Omental fat pad (tissue), 4 donors: ENCODE results near the gene HIGD1B. TPM values are rescaled to one million over a fixed set of nuclear protein-coding genes. Genes with fewer than 3 reads are reported as not detected.

ENCODE experiments used
- ATAC-seq: fragments of 150-250 bp; one replicate; pipeline ENCODE4 v1.9.1; 2016; ENCODE audit warnings: mild to moderate bottlenecking, moderate library complexity; ENCODE audit not compliant: low FRiP score
- DNase-seq: peaks from one replicate; pipeline ENCODE4 v3.0.0-alpha.2; 2019; ENCODE audit warnings: low spot score
- small RNA-seq: library from RNA; depleted of rRNA; stranded (forward); fragments of <200 nt; gene quantifications from one replicate; pipeline ENCODE3, GENCODE V24; 2016
- total RNA-seq, 4 donors: library from RNA; depleted of rRNA; stranded (reverse); fragments of >200 nt; gene quantifications; one replicate each; pipeline ENCODE4 v1.1.0, GENCODE V29; 2016
- TF ChIP-seq, protein P1 (sequence below), 3 donors: fragments of 450-650 bp; IDR thresholded peaks; one replicate each; pipeline ENCODE4 v1.5.1; 2016 to 2017; ENCODE audit warnings: antibody characterized with exemption in 3 of 3, mild to moderate bottlenecking in 3 of 3, moderate library complexity in 2 of 3

HIGD1B gene
- total RNA-seq, 4 donors from 2014 or later, result 2.1 to 17.8 (median 3.0) TPM

DNA sequence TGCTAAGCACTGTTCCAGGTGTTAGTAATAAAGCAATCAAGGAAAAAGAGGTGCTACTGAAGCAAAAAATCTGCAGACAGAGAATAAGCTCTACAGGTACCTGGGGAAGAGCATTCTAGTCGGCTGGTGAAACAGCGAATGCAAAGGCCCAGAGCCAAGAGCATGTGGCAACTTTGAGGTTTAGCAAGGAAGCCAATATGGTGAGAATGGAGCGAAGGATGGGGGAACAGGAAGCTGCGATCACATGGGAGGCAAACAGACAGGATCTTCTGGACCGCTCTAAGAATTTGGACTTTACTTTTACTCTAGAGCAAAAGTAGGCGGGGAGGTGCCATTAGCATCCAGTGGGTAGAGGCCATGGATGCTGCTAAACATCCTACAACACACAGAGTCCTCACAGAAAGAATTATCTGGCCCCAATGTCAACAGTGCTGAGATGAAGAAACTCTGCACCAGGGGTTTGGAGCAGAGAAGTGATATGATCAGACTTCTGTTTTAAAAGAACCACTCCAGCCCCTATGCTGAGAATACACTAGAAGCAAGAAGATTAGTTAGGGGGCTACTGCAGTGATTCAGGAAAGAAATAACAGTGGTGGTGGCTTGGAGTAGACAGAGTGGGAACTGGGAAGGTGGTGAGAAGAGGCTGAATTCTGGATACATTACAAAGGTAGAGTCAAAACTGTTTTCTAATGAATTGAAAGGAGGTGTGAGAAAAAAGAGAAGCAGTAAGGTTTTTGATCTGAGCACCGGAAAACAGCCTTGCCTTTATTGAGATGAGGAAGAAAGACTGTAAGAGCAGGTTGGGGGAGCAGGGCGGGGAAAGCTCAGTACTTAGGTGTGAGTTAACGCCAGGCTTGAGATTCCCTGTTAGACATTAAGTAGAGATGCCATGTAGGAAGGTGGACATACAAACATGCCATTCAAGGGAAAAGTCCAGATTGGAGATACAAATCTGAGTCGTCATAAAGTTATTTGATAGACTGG is 40.6 kb downstream of the HIGD1B start:
- no peak for DNase-seq
- no peak for ATAC-seq
- TF ChIP-seq, protein P1, sequence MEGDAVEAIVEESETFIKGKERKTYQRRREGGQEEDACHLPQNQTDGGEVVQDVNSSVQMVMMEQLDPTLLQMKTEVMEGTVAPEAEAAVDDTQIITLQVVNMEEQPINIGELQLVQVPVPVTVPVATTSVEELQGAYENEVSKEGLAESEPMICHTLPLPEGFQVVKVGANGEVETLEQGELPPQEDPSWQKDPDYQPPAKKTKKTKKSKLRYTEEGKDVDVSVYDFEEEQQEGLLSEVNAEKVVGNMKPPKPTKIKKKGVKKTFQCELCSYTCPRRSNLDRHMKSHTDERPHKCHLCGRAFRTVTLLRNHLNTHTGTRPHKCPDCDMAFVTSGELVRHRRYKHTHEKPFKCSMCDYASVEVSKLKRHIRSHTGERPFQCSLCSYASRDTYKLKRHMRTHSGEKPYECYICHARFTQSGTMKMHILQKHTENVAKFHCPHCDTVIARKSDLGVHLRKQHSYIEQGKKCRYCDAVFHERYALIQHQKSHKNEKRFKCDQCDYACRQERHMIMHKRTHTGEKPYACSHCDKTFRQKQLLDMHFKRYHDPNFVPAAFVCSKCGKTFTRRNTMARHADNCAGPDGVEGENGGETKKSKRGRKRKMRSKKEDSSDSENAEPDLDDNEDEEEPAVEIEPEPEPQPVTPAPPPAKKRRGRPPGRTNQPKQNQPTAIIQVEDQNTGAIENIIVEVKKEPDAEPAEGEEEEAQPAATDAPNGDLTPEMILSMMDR (IDR thresholded peaks at IDR 0.05), result no peak

DNA sequence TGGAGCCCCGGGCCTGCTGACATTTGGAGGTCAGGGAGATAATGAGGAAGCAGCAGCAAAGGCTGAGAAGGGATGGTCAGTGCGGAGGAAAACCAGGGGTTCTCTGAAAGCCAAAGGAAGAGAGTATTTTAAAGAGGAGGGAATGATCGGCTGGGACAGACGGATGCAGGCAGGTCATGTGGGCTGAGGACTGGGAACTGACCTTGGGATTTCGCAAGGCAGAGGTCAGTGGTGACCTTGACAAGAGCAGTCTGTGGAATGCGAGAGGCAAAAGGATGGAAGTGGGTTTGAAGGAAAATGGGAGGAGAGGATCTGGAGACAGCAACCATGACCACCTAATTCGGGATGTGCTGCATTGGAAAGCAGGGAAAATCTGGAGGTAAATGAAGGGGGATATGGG is 41.3 kb downstream of the HIGD1B start:
- ATAC-seq, result no peak
- DNase-seq, result no peak
- TF ChIP-seq, protein P1 (IDR thresholded peaks at IDR 0.05), result no peak

DNA sequence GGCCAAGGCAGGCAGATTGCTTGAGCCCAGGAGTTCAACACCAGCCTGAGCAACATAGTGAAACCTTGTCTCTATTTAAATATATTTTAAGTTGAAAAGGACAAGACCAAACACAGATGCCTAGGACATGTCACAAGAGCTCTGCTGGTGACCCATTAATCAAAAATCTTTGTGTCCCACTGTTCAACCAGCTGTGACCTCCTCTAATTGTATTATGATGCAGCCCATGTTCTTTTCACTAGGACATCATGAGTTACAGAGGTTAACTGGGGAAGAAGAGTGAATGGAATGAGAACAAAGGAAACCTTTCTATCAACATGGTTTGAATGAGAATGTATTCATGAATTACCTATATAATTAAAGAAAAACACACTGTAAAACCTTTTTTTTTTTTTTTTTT is 44.6 kb downstream of the HIGD1B start:
- ATAC-seq (no peak), DNase-seq (no peak)
- TF ChIP-seq, protein P1 (IDR thresholded peaks at IDR 0.05), result no peak

DNA sequence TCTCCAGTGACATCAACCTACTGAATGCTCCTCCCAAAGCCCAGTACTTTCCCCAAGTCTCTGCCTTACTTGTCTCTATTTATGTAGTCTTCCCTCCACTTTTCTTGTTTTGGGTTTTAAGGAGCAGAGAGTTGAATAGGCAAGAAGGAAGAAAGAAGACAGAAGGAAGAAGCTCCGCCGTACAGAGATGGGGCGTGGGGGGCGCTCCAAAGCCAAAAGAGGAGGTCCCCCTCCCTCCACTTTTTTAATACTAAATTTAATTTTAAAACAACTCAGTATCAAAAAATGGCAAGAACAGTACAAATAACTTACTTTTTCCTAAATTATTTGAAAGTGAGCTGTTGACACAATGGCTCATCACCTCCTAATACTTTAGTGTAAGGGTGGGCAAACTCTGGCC is 47.0 kb downstream of the HIGD1B start:
- TF ChIP-seq, protein P1 (IDR thresholded peaks at IDR 0.05), result no peak
- DNase-seq, result no peak
- no peak for ATAC-seq

DNA sequence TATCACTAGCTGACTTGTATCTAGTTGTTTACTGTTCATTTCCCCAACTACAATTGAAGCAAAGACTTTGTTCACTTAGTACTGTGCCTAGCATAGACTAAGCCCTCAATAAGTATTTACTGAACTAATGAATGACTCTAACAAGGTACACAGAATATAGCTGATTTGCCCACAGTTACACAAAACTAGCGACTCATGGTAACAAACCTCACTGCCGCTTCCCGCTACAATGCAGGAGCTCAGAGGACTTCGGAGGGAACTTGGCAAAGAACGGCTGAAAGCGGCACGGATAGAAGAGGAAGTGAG is 51.0 kb downstream of the HIGD1B start:
- DNase-seq (no peak), ATAC-seq (no peak)
- TF ChIP-seq, protein P1 (IDR thresholded peaks at IDR 0.05), result no peak

DNA sequence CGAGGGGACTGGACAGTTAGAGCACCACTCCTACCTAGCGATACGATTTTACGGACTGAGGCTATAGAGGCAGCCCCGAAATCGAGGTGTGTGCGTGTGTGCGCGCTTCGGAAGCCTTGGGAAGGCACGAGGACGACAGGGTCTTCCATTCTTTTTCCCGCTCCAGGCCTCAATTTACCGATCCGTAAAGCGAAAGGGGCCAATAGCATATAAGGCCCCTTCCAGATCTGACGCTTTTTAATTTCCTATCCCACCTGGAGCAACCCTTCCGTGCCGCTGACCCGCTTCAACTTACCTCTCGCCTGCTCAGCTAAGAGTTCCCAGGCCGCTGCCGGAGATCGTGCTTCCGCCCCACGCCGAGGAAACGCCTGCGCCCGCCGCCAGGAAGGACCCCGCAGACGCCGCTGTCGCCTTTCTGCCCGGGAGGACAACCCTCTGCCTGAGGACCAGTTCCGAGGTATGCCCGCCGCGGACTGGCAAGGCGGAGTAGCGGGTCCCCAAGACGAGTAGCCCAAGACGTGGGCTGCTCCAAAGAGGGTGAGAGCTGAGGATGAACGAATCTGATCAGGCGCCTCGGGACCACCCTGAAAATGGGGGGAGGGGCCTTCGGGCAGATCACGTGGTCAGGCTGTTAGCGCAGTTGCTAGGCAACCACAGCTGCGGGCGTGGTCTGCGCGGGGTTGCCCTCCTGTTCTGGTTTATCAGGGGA is 51.5 kb downstream of the HIGD1B start, which contains the start of gene EFTUD2:
TSS of gene EFTUD2 (minus strand) at position 372 of the 709 bp plus-strand sequence. CDS start 4,924 bp downstream, outside the sequence.
- ATAC-seq, result peak; percentile 87
- DNase-seq, result peak; percentile 93
- TF ChIP-seq, protein P1 (IDR thresholded peaks at IDR 0.05), result no peak

Small RNA genes lying within 50 kb of the gene (small RNA-seq; reads per million reads assigned to genes)
- gene RN7SL405P, result not detected

Other genes with a start within 250 kb of the HIGD1B start
- not detected for gene MEIOC, start 191.4 kb upstream of the HIGD1B start, total RNA-seq
- gene CCDC43, start 158.1 kb upstream of the HIGD1B start, total RNA-seq, result 10 to 100 TPM; 14.5 to 22.5 (median 17.6) TPM
- gene DBF4B, start 139.2 kb upstream of the HIGD1B start, total RNA-seq, result 1 to 10 TPM; 1.6 to 6.3 (median 2.5) TPM
- under 1 TPM; 0.19 to 0.72 (median 0.50) TPM for gene ADAM11, start 88.9 kb upstream of the HIGD1B start, total RNA-seq
- 10 to 100 TPM in 3 of 4 donors, 1 to 10 TPM in 1; 7.4 to 32.3 (median 14.5) TPM for gene GJC1, start 17.6 kb upstream of the HIGD1B start, total RNA-seq
- gene EFTUD2, start 51.6 kb downstream of the HIGD1B start, total RNA-seq, result 100 to 1,000 TPM in 1 of 4 donors, 10 to 100 TPM in 3; 62.5 to 131 (median 75.0) TPM
- 1 to 10 TPM; 1.4 to 4.1 (median 2.9) TPM for gene GFAP, start 67.6 kb downstream of the HIGD1B start, total RNA-seq
- gene KIF18B, start 99.9 kb downstream of the HIGD1B start, total RNA-seq, result under 1 TPM in 1 of 4 donors, not detected in 3; 0.72 TPM
- gene C1QL1, start 120.4 kb downstream of the HIGD1B start, total RNA-seq, result 10 to 100 TPM in 2 of 4 donors, 1 to 10 TPM in 1, not detected in 1; 9.2 to 24.2 (median 10.4) TPM
- gene DCAKD, start 203.7 kb downstream of the HIGD1B start, total RNA-seq, result 10 to 100 TPM; 22.7 to 36.4 (median 25.2) TPM
- 100 to 1,000 TPM in 1 of 4 donors, 10 to 100 TPM in 3; 57.3 to 101 (median 78.1) TPM for gene NMT1, start 213.4 kb downstream of the HIGD1B start, total RNA-seq